Measurements from ENCODE around the gene RIOK2.

Gene RIOK2

GRCh38 chr5:97165726-97166125, 17.3 kb downstream of the RIOK2 start:
- WGBS: 83% methylated on average over 1 of the region's 1 CpG
- no peak overlapping the region for H3K4me3 ChIP-seq (ENCODE audit: low read length)
- H3K4me1 ChIP-seq (ENCODE audit: insufficient read depth, low read length): no peaks in the 10 kb centered on the region
- H3K27ac ChIP-seq (ENCODE audit: low read depth, low read length): no peak overlapping the region
- H3K9me3 ChIP-seq (ENCODE audit: insufficient read depth, low read depth, low read length): no peaks in the 10 kb centered on the region
- no peaks in the 10 kb centered on the region for H3K27me3 ChIP-seq (ENCODE audit: insufficient read depth, low read length)
- peaks cover 94% of the 10 kb centered on the region for H3K36me3 ChIP-seq (ENCODE audit: insufficient read depth, low read length)
- H3K9ac ChIP-seq (ENCODE audit: low read depth, low read length): no peak overlapping the region

- Histone ChIP-seq H3K36me3 (ENCODE audit: insufficient read depth, low read length) (peaks cover 91% of the 10 kb centered on the region), H3K27me3 (ENCODE audit: insufficient read depth, low read length) (no peaks in the 10 kb centered on the region), H3K9me3 (ENCODE audit: insufficient read depth, low read depth, low read length) (no peaks in the 10 kb centered on the region), H3K4me1 (ENCODE audit: insufficient read depth, low read length) (no peaks in the 10 kb centered on the region), H3K4me3 (ENCODE audit: low read length) (no peak overlapping the region), H3K27ac (ENCODE audit: low read depth, low read length) (no peak overlapping the region), H3K9ac (ENCODE audit: low read depth, low read length) (no peak overlapping the region)
Measured at GRCh38 chr5:97164846-97165245, 18.2 kb downstream of the RIOK2 start.

DNA sequence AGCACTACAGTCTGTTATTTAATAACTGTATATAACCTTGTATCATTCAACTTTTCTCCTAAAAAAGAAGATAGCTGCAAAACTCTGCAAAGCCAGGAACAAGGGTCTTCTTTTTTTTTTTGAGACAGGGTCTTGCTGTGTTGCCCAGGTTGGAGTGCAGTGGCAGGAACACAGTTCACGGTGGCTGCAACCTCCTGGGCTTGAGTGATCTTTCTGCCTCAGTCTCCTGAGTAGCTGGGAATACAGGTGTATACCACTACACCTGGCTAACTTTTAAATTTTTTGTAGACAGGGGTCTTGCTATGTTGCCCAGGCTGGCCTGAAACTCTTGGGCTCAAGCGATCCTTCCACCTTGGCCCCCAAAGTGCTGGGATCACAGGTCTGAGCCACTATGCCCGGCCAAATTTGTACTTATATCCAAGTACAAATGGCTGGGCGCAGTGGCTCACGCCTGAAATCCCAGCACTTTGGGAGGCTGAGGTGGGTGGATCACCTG, 19.2 kb downstream of the RIOK2 start:
- Histone ChIP-seq H3K4me1 (ENCODE audit: insufficient read depth, low read length) (no peaks in the 10 kb centered on the region), H3K9me3 (ENCODE audit: insufficient read depth, low read depth, low read length) (no peaks in the 10 kb centered on the region), H3K27ac (ENCODE audit: low read depth, low read length) (no peak overlapping the region), H3K9ac (ENCODE audit: low read depth, low read length) (no peak overlapping the region), H3K36me3 (ENCODE audit: insufficient read depth, low read length) (peaks cover 81% of the 10 kb centered on the region), H3K27me3 (ENCODE audit: insufficient read depth, low read length) (no peaks in the 10 kb centered on the region), H3K4me3 (ENCODE audit: low read length) (no peak overlapping the region)
- WGBS: 96% methylated on average over 5 of the region's 5 CpGs

- no peaks in the 10 kb centered on the region for H3K27me3 ChIP-seq (ENCODE audit: insufficient read depth, low read length)
Measured at GRCh38 chr5:97163360-97163764, 19.7 kb downstream of the RIOK2 start.

DNA sequence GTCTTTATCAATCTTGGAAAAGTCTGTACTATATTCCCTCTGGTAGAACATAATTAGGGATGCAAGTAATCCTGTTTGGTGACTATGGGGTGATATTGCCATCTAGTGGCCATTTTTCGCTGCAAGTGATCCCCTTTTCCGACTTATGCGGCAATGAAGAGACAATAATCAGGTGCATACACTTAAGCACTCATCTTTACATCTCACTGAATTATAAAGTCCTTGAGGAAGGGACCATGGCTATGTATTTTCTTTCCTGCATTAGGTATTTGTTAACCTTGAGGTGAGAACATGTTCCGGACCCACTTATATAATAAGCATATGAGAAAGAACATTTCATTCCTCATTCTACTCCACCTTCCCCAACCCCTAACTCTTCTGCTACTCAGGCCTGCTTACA, 21.0 kb downstream of the RIOK2 start:
- Histone ChIP-seq H3K27ac (ENCODE audit: low read depth, low read length) (no peak overlapping the region), H3K4me1 (ENCODE audit: insufficient read depth, low read length) (no peaks in the 10 kb centered on the region), H3K27me3 (ENCODE audit: insufficient read depth, low read length) (no peaks in the 10 kb centered on the region), H3K9me3 (ENCODE audit: insufficient read depth, low read depth, low read length) (peaks cover 7% of the 10 kb centered on the region; the same call in 1 of the 2 replicates), H3K4me3 (ENCODE audit: low read length) (no peak overlapping the region), H3K9ac (ENCODE audit: low read depth, low read length) (no peak overlapping the region), H3K36me3 (ENCODE audit: insufficient read depth, low read length) (peaks cover 63% of the 10 kb centered on the region)
- WGBS: 40% methylated on average over 3 of the region's 4 CpGs

More at GRCh38 chr5:97163360-97163764, 19.7 kb downstream of the RIOK2 start:
- Histone ChIP-seq H3K4me1 (ENCODE audit: insufficient read depth, low read length) (no peaks in the 10 kb centered on the region), H3K9me3 (ENCODE audit: insufficient read depth, low read depth, low read length) (no peaks in the 10 kb centered on the region), H3K27ac (ENCODE audit: low read depth, low read length) (no peak overlapping the region), H3K4me3 (ENCODE audit: low read length) (no peak overlapping the region), H3K9ac (ENCODE audit: low read depth, low read length) (no peak overlapping the region), H3K36me3 (ENCODE audit: insufficient read depth, low read length) (peaks cover 76% of the 10 kb centered on the region)

- Histone ChIP-seq H3K9me3 (ENCODE audit: insufficient read depth, low read depth, low read length) (peaks cover 7% of the 10 kb centered on the region; the same call in 1 of the 2 replicates), H3K36me3 (ENCODE audit: insufficient read depth, low read length) (peaks cover 20% of the 10 kb centered on the region), H3K4me3 (ENCODE audit: low read length) (no peak overlapping the region), H3K27ac (ENCODE audit: low read depth, low read length) (no peak overlapping the region), H3K27me3 (ENCODE audit: insufficient read depth, low read length) (no peaks in the 10 kb centered on the region), H3K4me1 (ENCODE audit: insufficient read depth, low read length) (no peaks in the 10 kb centered on the region), H3K9ac (ENCODE audit: low read depth, low read length) (no peak overlapping the region)
- WGBS: 100% methylated on average over 2 of the region's 2 CpGs
Measured at GRCh38 chr5:97157689-97158088, 25.4 kb downstream of the RIOK2 start.

DNA sequence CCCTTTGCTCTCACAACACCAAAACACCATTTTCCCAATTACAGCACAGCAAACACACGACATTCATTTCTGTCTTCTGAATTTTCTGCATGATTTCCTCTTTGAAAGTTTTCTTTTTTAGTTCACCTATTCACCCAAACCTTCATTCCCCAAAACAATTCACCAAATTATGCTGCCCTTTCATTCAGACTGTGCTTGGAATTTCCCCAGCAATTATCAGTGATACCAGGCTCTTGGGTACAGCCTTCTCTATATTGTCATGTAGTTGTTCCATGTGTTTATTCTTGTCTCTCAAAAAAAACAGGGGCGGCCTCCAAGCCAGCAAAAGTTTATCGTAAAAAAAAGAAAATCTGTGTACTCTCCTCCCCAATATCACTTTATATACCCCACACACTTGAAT, 31.7 kb downstream of the RIOK2 start:
- H3K4me1 ChIP-seq (ENCODE audit: insufficient read depth, low read length): peaks cover 8% of the 10 kb centered on the region; the same call in 1 of the 2 replicates
- H3K9ac ChIP-seq (ENCODE audit: low read depth, low read length): no peak overlapping the region
- H3K27me3 ChIP-seq (ENCODE audit: insufficient read depth, low read length): no peaks in the 10 kb centered on the region
- WGBS: 86% methylated on average over 3 of the region's 3 CpGs
- H3K4me3 ChIP-seq (ENCODE audit: low read length): no peak overlapping the region
- H3K36me3 ChIP-seq (ENCODE audit: insufficient read depth, low read length): no peaks in the 10 kb centered on the region
- H3K27ac ChIP-seq (ENCODE audit: low read depth, low read length): no peak overlapping the region
- H3K9me3 ChIP-seq (ENCODE audit: insufficient read depth, low read depth, low read length): no peaks in the 10 kb centered on the region

DNA sequence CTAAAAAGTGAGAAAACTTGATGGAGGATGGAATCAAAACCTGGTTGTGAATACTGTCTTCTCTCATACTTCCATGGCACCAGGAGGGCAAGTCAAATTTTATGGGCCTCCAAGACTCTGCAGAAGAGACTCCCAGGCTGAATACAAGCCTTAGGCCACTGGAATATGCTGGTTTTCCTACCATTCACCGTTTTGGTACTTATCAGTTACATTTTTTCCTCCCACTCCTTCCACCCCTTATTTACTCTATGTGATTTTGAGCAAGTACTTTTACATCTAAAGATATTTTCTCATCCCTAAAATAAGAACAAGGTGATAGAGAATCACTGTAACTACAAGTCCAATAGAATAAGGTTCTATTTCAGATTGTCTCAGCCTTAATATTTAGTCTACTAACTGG, 32.6 kb downstream of the RIOK2 start:
- Histone ChIP-seq H3K9ac (ENCODE audit: low read depth, low read length) (no peak overlapping the region), H3K4me3 (ENCODE audit: low read length) (no peak overlapping the region), H3K4me1 (ENCODE audit: insufficient read depth, low read length) (peaks cover 8% of the 10 kb centered on the region; the same call in 1 of the 2 replicates), H3K27me3 (ENCODE audit: insufficient read depth, low read length) (no peaks in the 10 kb centered on the region), H3K36me3 (ENCODE audit: insufficient read depth, low read length) (no peaks in the 10 kb centered on the region), H3K9me3 (ENCODE audit: insufficient read depth, low read depth, low read length) (no peaks in the 10 kb centered on the region), H3K27ac (ENCODE audit: low read depth, low read length) (no peak overlapping the region)
- WGBS: 90% methylated on average over 1 of the region's 1 CpG

GRCh38 chr5:97149709-97150108, 33.3 kb downstream of the RIOK2 start:
- Histone ChIP-seq H3K4me1 (ENCODE audit: insufficient read depth, low read length) (peaks cover 8% of the 10 kb centered on the region; the same call in 1 of the 2 replicates), H3K36me3 (ENCODE audit: insufficient read depth, low read length) (no peaks in the 10 kb centered on the region)
- 92% methylated on average over 1 of the region's 2 CpGs for WGBS

GRCh38 chr5:97148288-97148687, 34.8 kb downstream of the RIOK2 start:
- 69% methylated on average over 3 of the region's 3 CpGs for WGBS
- no peaks in the 10 kb centered on the region for H3K27me3 ChIP-seq (ENCODE audit: insufficient read depth, low read length)
- H3K4me3 ChIP-seq (ENCODE audit: low read length): no peak overlapping the region
- no peaks in the 10 kb centered on the region for H3K36me3 ChIP-seq (ENCODE audit: insufficient read depth, low read length)
- H3K27ac ChIP-seq (ENCODE audit: low read depth, low read length): no peak overlapping the region
- peaks cover 8% of the 10 kb centered on the region; the same call in 1 of the 2 replicates for H3K4me1 ChIP-seq (ENCODE audit: insufficient read depth, low read length)
- no peaks in the 10 kb centered on the region for H3K9me3 ChIP-seq (ENCODE audit: insufficient read depth, low read depth, low read length)
- no peak overlapping the region for H3K9ac ChIP-seq (ENCODE audit: low read depth, low read length)

More at GRCh38 chr5:97149709-97150108, 33.3 kb downstream of the RIOK2 start:
- H3K27me3 ChIP-seq (ENCODE audit: insufficient read depth, low read length): no peaks in the 10 kb centered on the region
- no peak overlapping the region for H3K9ac ChIP-seq (ENCODE audit: low read depth, low read length)
- no peaks in the 10 kb centered on the region for H3K9me3 ChIP-seq (ENCODE audit: insufficient read depth, low read depth, low read length)
- H3K27ac ChIP-seq (ENCODE audit: low read depth, low read length): no peak overlapping the region
- no peak overlapping the region for H3K4me3 ChIP-seq (ENCODE audit: low read length)

DNA sequence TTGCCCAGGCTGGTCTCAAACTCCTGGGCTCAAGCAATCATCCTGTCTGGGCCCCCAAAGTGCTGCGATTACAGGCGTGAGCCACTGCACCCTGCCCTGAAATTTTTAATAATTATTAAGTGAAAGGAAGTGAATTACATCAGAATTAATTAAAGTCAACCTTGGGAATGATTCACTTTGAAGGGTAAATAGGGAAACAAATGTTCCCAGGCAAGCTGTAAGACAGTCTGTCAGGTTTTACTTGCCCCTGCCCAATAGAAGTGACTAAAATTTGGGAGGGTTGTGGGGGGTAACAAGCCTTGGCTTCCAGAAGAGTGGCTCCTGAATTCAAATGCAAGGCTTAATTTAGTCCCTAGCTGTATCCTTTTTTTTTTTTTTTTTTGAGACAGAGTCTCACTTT, 39.3 kb downstream of the RIOK2 start:
- H3K27ac ChIP-seq (ENCODE audit: low read depth, low read length): no peak overlapping the region
- H3K9me3 ChIP-seq (ENCODE audit: insufficient read depth, low read depth, low read length): no peaks in the 10 kb centered on the region
- H3K4me3 ChIP-seq (ENCODE audit: low read length): no peak overlapping the region
- peaks cover 32% of the 10 kb centered on the region for H3K4me1 ChIP-seq (ENCODE audit: insufficient read depth, low read length)
- H3K36me3 ChIP-seq (ENCODE audit: insufficient read depth, low read length): no peaks in the 10 kb centered on the region
- 94% methylated on average over 2 of the region's 2 CpGs for WGBS
- H3K9ac ChIP-seq (ENCODE audit: low read depth, low read length): no peak overlapping the region
- no peaks in the 10 kb centered on the region for H3K27me3 ChIP-seq (ENCODE audit: insufficient read depth, low read length)

Data from HUES64 (cell line).